K562 (cell line): Measurements from ENCODE around the gene PRKG1. TPM values are rescaled to one million over a fixed set of nuclear protein-coding genes. Genes with fewer than 3 reads are reported as not detected.

Source experiments
- ATAC-seq: fragments of 200-7000 bp; cut with Tn5 transposase; 3 replicates; pipeline ENCODE4 v1.9.1; 2020; ENCODE audit warnings: moderate library complexity
- BruUV-seq: library from RNA; stranded (reverse); fragments of 400-500 nt; replicated peaks from 2 replicates; lab custom pipeline; 2021; lab: Mats Ljungman, UMichigan
- CTCF ChIA-PET: fragments of 300-600 bp; formaldehyde crosslinking; extraction: SDS; loops from one replicate; lab custom pipeline; 2021; ENCODE audit warnings: low intra/inter-chr PET ratio; lab: Yijun Ruan, JAX
- POLR2A ChIA-PET: fragments of 300-600, 350-650 bp; sonication (Branson Sonifier 250); formaldehyde crosslinking; extraction: SDS; loops from one replicate; lab custom pipeline; 2021; ENCODE audit warnings: antibody characterized with exemption, inconsistent platforms; lab: Yijun Ruan, JAX
- DNase-seq, 4 experiments: peaks; one replicate each; pipeline versions ENCODE4 v3.0.0 to v3.0.0-alpha.2; 2011 to 2018; ENCODE audit warnings: low spot score in 3 of 4, mixed read lengths in 3 of 4; ENCODE audit errors: extremely low read depth in 1 of 4
- FAIRE-seq: peaks from 2 replicates; lab custom pipeline; 2011; peaks lifted over from hg19 to GRCh38; lab: Jason Lieb, UNC
- H2AFZ ChIP-seq: 2 replicates; pipeline ENCODE4 v1.6.0; 2011; ENCODE audit warnings: low read depth, low read length, control low read depth, inconsistent platforms
- H3K27ac ChIP-seq: fragments of 200-600 bp; 3 replicates; pipeline ENCODE4 v1.8.0; 2011; ENCODE audit warnings: low read depth, mild to moderate bottlenecking, control low read depth, inconsistent platforms, low read length, moderate library complexity, mixed read lengths; ENCODE audit errors: extremely low read depth
- H3K27me3 ChIP-seq, 2 experiments: fragments of 300-600 bp in 1 of 2; 2 replicates in 1 of 2; 3 replicates in 1 of 2; pipeline versions ENCODE4 v1.6.0 to v1.8.0; 2011; ENCODE audit warnings: inconsistent platforms in 2 of 2, low read length in 2 of 2, mild to moderate bottlenecking in 1 of 2, mixed read lengths in 1 of 2, moderate library complexity in 1 of 2; ENCODE audit not compliant: control insufficient read depth in 2 of 2, insufficient read depth in 2 of 2
- H3K36me3 ChIP-seq: fragments of 300-600 bp; 3 replicates; pipeline ENCODE4 v1.8.0; 2011; ENCODE audit warnings: mild to moderate bottlenecking, low read length, inconsistent platforms; ENCODE audit not compliant: control insufficient read depth, insufficient read depth
- H3K4me1 ChIP-seq, 2 experiments: fragments of 200-600 bp in 1 of 2; replicated peaks in 1 of 2; 2 replicates in 1 of 2; 3 replicates in 1 of 2; pipeline versions ENCODE4 v1.5.1 to v1.8.0; 2011; ENCODE audit warnings: inconsistent platforms in 2 of 2, low read length in 2 of 2, mild to moderate bottlenecking in 1 of 2, mixed read lengths in 1 of 2, moderate library complexity in 1 of 2; ENCODE audit not compliant: control insufficient read depth in 2 of 2, insufficient read depth in 2 of 2
- H3K4me2 ChIP-seq: 2 replicates; pipeline ENCODE4 v1.6.1; 2011; ENCODE audit warnings: low read length, control low read depth, inconsistent platforms, mixed read lengths; ENCODE audit not compliant: insufficient read depth
- H3K4me3 ChIP-seq: fragments of 200-600 bp; sonication (generic), shearing (Covaris generic); 2 replicates; pipeline ENCODE4 v1.5.1; 2016; ENCODE audit warnings: control low read depth, inconsistent platforms
- H3K79me2 ChIP-seq: fragments of 200-600 bp; 3 replicates; pipeline ENCODE4 v1.8.0; 2011; ENCODE audit warnings: low read length, inconsistent platforms; ENCODE audit not compliant: control insufficient read depth, insufficient read depth
- H3K9ac ChIP-seq, 2 experiments: 2 replicates each; pipeline versions ENCODE4 v1.6.0 to v1.6.1; 2011; ENCODE audit warnings: low read depth in 2 of 2, low read length in 2 of 2, control low read depth in 1 of 2, inconsistent platforms in 1 of 2, mild to moderate bottlenecking in 1 of 2, mixed read lengths in 1 of 2; ENCODE audit not compliant: insufficient read depth in 1 of 2
- H3K9me1 ChIP-seq: one replicate; pipeline ENCODE4 v1.6.0; 2011; ENCODE audit warnings: inconsistent platforms, mild to moderate bottlenecking, low read length, moderate library complexity; ENCODE audit not compliant: control insufficient read depth, insufficient read depth
- H3K9me3 ChIP-seq: replicated peaks from 2 replicates; pipeline ENCODE4 v1.5.1; 2011; ENCODE audit warnings: low read depth, low read length, inconsistent platforms; ENCODE audit not compliant: control insufficient read depth, insufficient read depth
- H4K20me1 ChIP-seq: replicated peaks from 2 replicates; pipeline ENCODE4 v1.6.1; 2011; ENCODE audit warnings: low read length, inconsistent platforms, mixed read lengths; ENCODE audit not compliant: control insufficient read depth, insufficient read depth
- E2F6 ChIP-seq, 2 experiments: IDR thresholded peaks; 2 replicates each; pipeline ENCODE4 v1.6.1; 2011; ENCODE audit warnings: borderline replicate concordance in 1 of 2, control low read depth in 1 of 2, low read depth in 1 of 2, low read length in 1 of 2, mild to moderate bottlenecking in 1 of 2, mixed read lengths in 1 of 2, moderate library complexity in 1 of 2; ENCODE audit not compliant: insufficient read depth in 1 of 2, insufficient read length in 1 of 2, poor library complexity in 1 of 2, severe bottlenecking in 1 of 2; ENCODE audit errors: extremely low read depth in 1 of 2
- ESRRB ChIP-seq: fragments of 250-450 bp; sonication (Bioruptor Pico); IDR thresholded peaks from 2 replicates; pipeline ENCODE4 v1.5.0; 2020; ENCODE audit warnings: mild to moderate bottlenecking, moderate library complexity, borderline replicate concordance
- FOXA1 ChIP-seq: fragments of 450-650 bp; IDR thresholded peaks from 2 replicates; pipeline ENCODE4 v1.6.1; 2016; ENCODE audit warnings: mild to moderate bottlenecking, borderline replicate concordance
- HDAC8 ChIP-seq: fragments of 450-650 bp; IDR thresholded peaks from 2 replicates; pipeline ENCODE4 v1.6.1; 2016; ENCODE audit warnings: mild to moderate bottlenecking, missing genetic modification characterization, moderate library complexity, missing compliant biosample characterization
- HNRNPK ChIP-seq: fragments of 200-400 bp; formaldehyde crosslinking; IDR thresholded peaks from one replicate; pipeline ENCODE4 v1.6.1; 2018; ENCODE audit warnings: mild to moderate bottlenecking, low read depth, low read length; ENCODE audit not compliant: poor library complexity, severe bottlenecking
- JUNB ChIP-seq: fragments of 450-650 bp; formaldehyde crosslinking; conservative IDR thresholded peaks from 2 replicates; pipeline ENCODE4 v1.4.0; 2020; ENCODE audit warnings: mild to moderate bottlenecking
- MXI1 ChIP-seq: IDR thresholded peaks from 2 replicates; pipeline ENCODE4 v1.6.1; 2011; ENCODE audit warnings: low read depth, mild to moderate bottlenecking, improper control_type of control experiment, low read length
- PHF21A ChIP-seq: fragments of 450-650 bp; IDR thresholded peaks from 2 replicates; pipeline ENCODE4 v1.6.1; 2017; ENCODE audit warnings: low read depth, borderline replicate concordance
- PKNOX1 ChIP-seq: fragments of 450-650 bp; IDR thresholded peaks from 2 replicates; pipeline ENCODE4 v1.6.1; 2016
- RBM39 ChIP-seq: fragments of 200-400 bp; formaldehyde crosslinking; optimal IDR thresholded peaks from 2 replicates; pipeline ENCODE3; 2018; ENCODE audit warnings: low read depth, low read length
- SMC3 ChIP-seq: conservative IDR thresholded peaks from 2 replicates; pipeline ENCODE4 v1.6.1; 2011; ENCODE audit warnings: low read depth, low read length, improper control_type of control experiment; ENCODE audit not compliant: insufficient read depth
- SOX6 ChIP-seq: fragments of 450-650 bp; IDR thresholded peaks from 2 replicates; pipeline ENCODE4 v1.6.1; 2014; ENCODE audit warnings: mild to moderate bottlenecking
- SRSF9 ChIP-seq: fragments of 200-400 bp; formaldehyde crosslinking; IDR thresholded peaks from 2 replicates; pipeline ENCODE4 v1.6.1; 2017; ENCODE audit warnings: low read depth, low read length, borderline replicate concordance
- ZKSCAN1 ChIP-seq: fragments of 150-350 bp; IDR thresholded peaks from 2 replicates; pipeline ENCODE4 v1.6.1; 2016; ENCODE audit warnings: low read depth, low read length
- ZNF324 ChIP-seq: fragments of 250-450 bp; sonication (Bioruptor Pico); IDR thresholded peaks from 2 replicates; pipeline ENCODE4 v1.4.0; 2020; ENCODE audit warnings: mild to moderate bottlenecking
- WGBS: fragments of 100-300 bp; shearing (Covaris generic); methylation state at CpG from one replicate; pipeline ENCODE4 v1.1.6; 2016; ENCODE audit warnings: low coverage, mixed read lengths; ENCODE audit not compliant: insufficient coverage; ENCODE audit errors: missing lambda C conversion rate; 5-methylcytosine and 5-hydroxymethylcytosine counted together
- in situ Hi-C: fragments of 300-500 bp; cut with MboI; formaldehyde crosslinking; loops from 4 replicates; pipeline ENCODE4 v1.15.0; 2018; ENCODE audit warnings: inconsistent platforms, mixed read lengths
- intact Hi-C: fragments of 100-400 bp; cut with micrococcal nuclease; formaldehyde crosslinking; loops from 2 replicates; pipeline ENCODE4 v1.14.2; 2022
- polyA plus RNA-seq, 8 experiments: library from polyadenylated mRNA; depleted of rRNA in 4 of 8; stranded (reverse) in 5 of 8; unstranded in 3 of 8; fragments of >200 nt; fragmentation: Nextera tagmentation in 2 of 8; fragmentation: Illumina TruSeq in 1 of 8; extraction: Ambion mirVana in 2 of 8; extraction: Trizol in 1 of 8; gene quantifications; 2 replicates each; pipeline versions ENCODE4 v1.2.1 to v1.2.3, GENCODE V29; 2011 to 2014; ENCODE audit warnings: inconsistent platforms in 1 of 8, missing spikeins in 1 of 8
- total RNA-seq, 7 experiments: library from RNA; depleted of rRNA in 6 of 7; stranded (reverse); fragments of >200 nt in 6 of 7; fragmentation: Illumina TruSeq in 2 of 7; extraction: Trizol in 2 of 7; gene quantifications; 2 replicates each; pipeline versions ENCODE4 v1.2.1 to v1.2.3, GENCODE V29; 2011 to 2021; ENCODE audit warnings: low replicate concordance in 1 of 7
- TF ChIP-seq, protein P1 (sequence below): fragments of 450-650 bp; IDR thresholded peaks from 2 replicates; pipeline ENCODE4 v1.6.1; 2016; ENCODE audit warnings: borderline replicate concordance

Gene PRKG1
- total and polyA plus RNA-seq, 9 of the 15 experiments (the other 6 are each of a cell fraction or from before 2014, with no cell fraction given): 0.22 TPM; not detected in 8

DNA sequence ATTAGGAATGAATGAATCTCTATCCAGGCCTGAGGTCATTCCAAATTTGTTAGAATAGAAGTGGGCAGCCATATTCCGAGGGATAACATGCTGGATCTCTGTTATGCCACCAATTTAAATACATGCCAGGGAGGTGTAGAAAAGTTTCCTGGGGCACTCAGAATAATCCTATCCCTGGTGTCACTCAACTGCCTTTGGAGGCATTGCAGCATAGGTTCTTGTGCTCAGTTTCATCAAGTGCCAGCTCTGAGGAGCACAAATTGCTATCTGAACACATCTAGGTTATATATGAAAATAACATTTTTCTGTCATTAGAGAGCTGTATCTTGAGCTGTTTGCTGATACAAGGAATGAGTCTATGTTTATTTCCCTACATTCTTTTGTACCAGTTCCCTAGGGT lies 427.8 kb downstream of the PRKG1 start:
- H3K36me3 ChIP-seq: no peaks in the 10 kb centered on the region
- no peak for FAIRE-seq
- in situ Hi-C loops: no loop called here
- no peak overlapping the region for H3K9ac ChIP-seq
- POLR2A ChIA-PET: no interaction called here
- H2AFZ ChIP-seq: no peak overlapping the region
- no peaks in the 10 kb centered on the region for H3K9me3 ChIP-seq
- H3K27me3 ChIP-seq: no peaks in the 10 kb centered on the region
- BruUV-seq: no TSS peak
- H3K79me2 ChIP-seq: no peaks in the 10 kb centered on the region
- DNase-seq: no peak
- H4K20me1 ChIP-seq: no peaks in the 10 kb centered on the region
- H3K9me1 ChIP-seq: no peaks in the 10 kb centered on the region
- intact Hi-C loops: no loop called here
- ATAC-seq: no peak
- no peak overlapping the region for H3K27ac ChIP-seq
- WGBS: 0% methylated on average over 1 of the region's 1 CpG
- H3K4me3 ChIP-seq: no peak overlapping the region
- H3K4me1 ChIP-seq: no peaks in the 10 kb centered on the region
- H3K4me2 ChIP-seq: no peak overlapping the region
- CTCF ChIA-PET: no interaction called here
- TF ChIP-seq HDAC8 (tag) (no peak), ZNF324 (no peak), E2F6 (IDR thresholded peaks at IDR 0.05; ENCODE audit: borderline replicate concordance in 1 of 2, extremely low read depth in 1 of 2, insufficient read depth in 1 of 2, insufficient read length in 1 of 2, low read depth in 1 of 2, low read length in 1 of 2, poor library complexity in 1 of 2, severe bottlenecking in 1 of 2) (no peak), PKNOX1 (no peak), SRSF9 (no peak), ESRRB (CRISPR knock-in tag) (no peak), HNRNPK (no peak), MXI1 (no peak), FOXA1 (no peak), PHF21A (no peak), SMC3 (no peak), ZKSCAN1 (no peak), RBM39 (no peak), SOX6 (no peak), JUNB (CRISPR knock-in tag) (no peak)
- TF ChIP-seq, protein P1, sequence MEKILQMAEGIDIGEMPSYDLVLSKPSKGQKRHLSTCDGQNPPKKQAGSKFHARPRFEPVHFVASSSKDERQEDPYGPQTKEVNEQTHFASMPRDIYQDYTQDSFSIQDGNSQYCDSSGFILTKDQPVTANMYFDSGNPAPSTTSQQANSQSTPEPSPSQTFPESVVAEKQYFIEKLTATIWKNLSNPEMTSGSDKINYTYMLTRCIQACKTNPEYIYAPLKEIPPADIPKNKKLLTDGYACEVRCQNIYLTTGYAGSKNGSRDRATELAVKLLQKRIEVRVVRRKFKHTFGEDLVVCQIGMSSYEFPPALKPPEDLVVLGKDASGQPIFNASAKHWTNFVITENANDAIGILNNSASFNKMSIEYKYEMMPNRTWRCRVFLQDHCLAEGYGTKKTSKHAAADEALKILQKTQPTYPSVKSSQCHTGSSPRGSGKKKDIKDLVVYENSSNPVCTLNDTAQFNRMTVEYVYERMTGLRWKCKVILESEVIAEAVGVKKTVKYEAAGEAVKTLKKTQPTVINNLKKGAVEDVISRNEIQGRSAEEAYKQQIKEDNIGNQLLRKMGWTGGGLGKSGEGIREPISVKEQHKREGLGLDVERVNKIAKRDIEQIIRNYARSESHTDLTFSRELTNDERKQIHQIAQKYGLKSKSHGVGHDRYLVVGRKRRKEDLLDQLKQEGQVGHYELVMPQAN: no peak
